DND-41 (cell line): ENCODE measurements around the gene CD24.

Source experiments
- ATAC-seq: fragments of 200-7000 bp; cut with Tn5 transposase; 3 replicates; pipeline ENCODE4 v1.9.1; 2021; ENCODE audit warnings: low read depth; ENCODE audit not compliant: insufficient read depth
- DNase-seq: peaks from one replicate; pipeline ENCODE4 v3.0.0-alpha.2; 2020
- H2AFZ ChIP-seq: 2 replicates; pipeline ENCODE4 v1.6.0; 2012; ENCODE audit warnings: low read depth, low read length
- H3K27ac ChIP-seq: 2 replicates; pipeline ENCODE4 v1.5.1; 2012; ENCODE audit warnings: low read length, inconsistent platforms
- H3K27me3 ChIP-seq: fragments of 200-600 bp; sonication (generic); 2 replicates; pipeline ENCODE4 v1.6.0; 2012; ENCODE audit warnings: low read length, mild to moderate bottlenecking, inconsistent platforms; ENCODE audit not compliant: insufficient read depth, poor library complexity
- H3K36me3 ChIP-seq: 2 replicates; pipeline ENCODE4 v1.5.1; 2012; ENCODE audit warnings: low read length, inconsistent platforms; ENCODE audit not compliant: insufficient read depth
- H3K4me1 ChIP-seq: 2 replicates; pipeline ENCODE4 v1.5.1; 2012; ENCODE audit warnings: mild to moderate bottlenecking, low read length; ENCODE audit not compliant: insufficient read depth
- H3K4me2 ChIP-seq: 2 replicates; pipeline ENCODE4 v1.6.0; 2012; ENCODE audit warnings: mild to moderate bottlenecking, moderate library complexity, low read length, inconsistent platforms; ENCODE audit not compliant: insufficient read depth
- H3K4me3 ChIP-seq, 2 experiments: fragments of 200-600 bp in 1 of 2; shearing (Covaris generic) in 1 of 2; 2 replicates each; pipeline ENCODE4 v1.5.1; 2012 to 2016; ENCODE audit warnings: inconsistent platforms in 2 of 2, low read length in 2 of 2, mild to moderate bottlenecking in 2 of 2, low read depth in 1 of 2, moderate library complexity in 1 of 2
- H3K79me2 ChIP-seq: 2 replicates; pipeline ENCODE4 v1.6.0; 2012; ENCODE audit warnings: low read length, inconsistent platforms; ENCODE audit not compliant: insufficient read depth
- H3K9ac ChIP-seq: 2 replicates; pipeline ENCODE4 v1.6.0; 2012; ENCODE audit warnings: low read depth, mild to moderate bottlenecking, inconsistent platforms, low read length, moderate library complexity
- H3K9me3 ChIP-seq: 2 replicates; pipeline ENCODE4 v1.5.1; 2012; ENCODE audit warnings: low read length, moderate library complexity, mild to moderate bottlenecking, inconsistent platforms; ENCODE audit not compliant: insufficient read depth, severe bottlenecking
- H4K20me1 ChIP-seq: 2 replicates; pipeline ENCODE4 v1.6.0; 2012; ENCODE audit warnings: low read length; ENCODE audit not compliant: insufficient read depth
- CTCF ChIP-seq: IDR thresholded peaks from 2 replicates; pipeline ENCODE4 v1.5.1; 2012; ENCODE audit warnings: borderline replicate concordance, low read length, moderate library complexity, mild to moderate bottlenecking; ENCODE audit not compliant: poor library complexity, severe bottlenecking; ENCODE audit errors: extremely low read depth
- EZH2 ChIP-seq: IDR thresholded peaks from 3 replicates; pipeline ENCODE4 v1.6.1; 2012; ENCODE audit warnings: borderline replicate concordance, low read depth, mild to moderate bottlenecking, moderate library complexity, low read length, inconsistent platforms; ENCODE audit not compliant: severe bottlenecking

CD24 gene

GRCh38 chr6:106967936-106968555, 6.5 kb downstream of the CD24 start:
- Histone ChIP-seq H3K4me2 (no peak overlapping the region), H3K9me3 (no peaks in the 10 kb centered on the region), H3K27me3 (peaks cover 4% of the 10 kb centered on the region), H3K79me2 (no peaks in the 10 kb centered on the region), H3K27ac (no peak overlapping the region), H3K36me3 (no peaks in the 10 kb centered on the region), H2AFZ (no peak overlapping the region), H3K4me3 (no peak overlapping the region), H3K4me1 (no peaks in the 10 kb centered on the region), H3K9ac (no peak overlapping the region), H4K20me1 (no peaks in the 10 kb centered on the region)
- TF ChIP-seq EZH2 (no peak), CTCF (no peak)
- DNase-seq (no peak), ATAC-seq (no peak)

- H3K4me2 ChIP-seq = no peak overlapping the region
- no peak overlapping the region for H2AFZ ChIP-seq
- TF ChIP-seq EZH2 (no peak), CTCF (no peak)
- no peaks in the 10 kb centered on the region for H3K4me1 ChIP-seq
- H3K27me3 ChIP-seq = no peaks in the 10 kb centered on the region
- no peaks in the 10 kb centered on the region for H3K9me3 ChIP-seq
- H3K27ac ChIP-seq = no peak overlapping the region
- H3K9ac ChIP-seq = no peak overlapping the region
- H4K20me1 ChIP-seq = no peaks in the 10 kb centered on the region
- no peak overlapping the region for H3K4me3 ChIP-seq
- ATAC-seq = no peak
- DNase-seq = no peak
- H3K79me2 ChIP-seq = no peaks in the 10 kb centered on the region
- no peaks in the 10 kb centered on the region for H3K36me3 ChIP-seq
Observed at GRCh38 chr6:106966671-106967640, 7.6 kb downstream of the CD24 start.

- Histone ChIP-seq H3K27me3 (no peaks in the 10 kb centered on the region), H3K27ac (no peak overlapping the region), H3K36me3 (no peaks in the 10 kb centered on the region), H3K4me2 (no peak overlapping the region), H3K9ac (no peak overlapping the region), H4K20me1 (no peaks in the 10 kb centered on the region), H3K9me3 (no peaks in the 10 kb centered on the region), H3K4me3 (no peak overlapping the region), H3K4me1 (no peaks in the 10 kb centered on the region), H3K79me2 (no peaks in the 10 kb centered on the region), H2AFZ (no peak overlapping the region)
- TF ChIP-seq EZH2 (no peak), CTCF (no peak)
- ATAC-seq = no peak
- DNase-seq = no peak
Observed at GRCh38 chr6:106966229-106966628, 8.3 kb downstream of the CD24 start.
